HG02943 (cell line): Measurements from ENCODE around the gene MAPKAP1.

Experiments
- ATAC-seq: cut with Tn5 transposase; IDR thresholded peaks from one replicate; pipeline ENCODE4 v1.9.1; 2021; ENCODE audit warnings: mild to moderate bottlenecking, low read depth, moderate library complexity; ENCODE audit not compliant: unreplicated experiment

The MAPKAP1 gene

GRCh38 chr9:125426926-125427325 is 280.1 kb downstream of the MAPKAP1 start:
- no peak for ATAC-seq

DNA sequence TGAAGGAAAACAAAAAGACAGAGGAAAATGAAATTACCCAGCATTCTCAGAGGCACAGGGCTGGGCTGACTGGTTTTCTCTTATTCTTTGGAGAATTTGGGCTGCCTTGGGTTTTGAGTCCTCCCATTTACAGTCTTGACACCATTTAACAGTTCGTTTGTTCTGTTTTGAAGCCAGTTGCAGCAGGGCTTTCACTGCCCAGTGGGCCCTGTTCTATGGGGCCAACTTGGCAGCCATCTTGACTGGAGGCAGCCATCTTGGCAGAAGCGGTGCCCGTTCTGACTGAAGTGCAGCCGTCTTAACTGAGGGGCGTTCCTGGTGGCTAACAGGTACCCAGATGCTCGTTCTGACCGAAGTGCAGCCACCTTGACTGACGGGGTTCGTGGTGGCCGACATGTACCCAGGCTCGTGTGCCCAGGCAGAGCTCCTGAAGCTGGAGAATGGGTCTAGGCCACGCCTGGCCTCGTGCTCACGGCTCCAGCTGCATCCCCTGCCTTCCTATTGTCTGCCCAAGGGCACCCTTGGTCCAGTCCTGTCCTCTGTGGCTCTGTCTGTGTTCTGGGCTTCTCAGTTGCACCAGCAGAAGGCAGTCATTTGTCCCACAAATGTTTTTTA is 281.0 kb downstream of the MAPKAP1 start:
- no peak for ATAC-seq

DNA sequence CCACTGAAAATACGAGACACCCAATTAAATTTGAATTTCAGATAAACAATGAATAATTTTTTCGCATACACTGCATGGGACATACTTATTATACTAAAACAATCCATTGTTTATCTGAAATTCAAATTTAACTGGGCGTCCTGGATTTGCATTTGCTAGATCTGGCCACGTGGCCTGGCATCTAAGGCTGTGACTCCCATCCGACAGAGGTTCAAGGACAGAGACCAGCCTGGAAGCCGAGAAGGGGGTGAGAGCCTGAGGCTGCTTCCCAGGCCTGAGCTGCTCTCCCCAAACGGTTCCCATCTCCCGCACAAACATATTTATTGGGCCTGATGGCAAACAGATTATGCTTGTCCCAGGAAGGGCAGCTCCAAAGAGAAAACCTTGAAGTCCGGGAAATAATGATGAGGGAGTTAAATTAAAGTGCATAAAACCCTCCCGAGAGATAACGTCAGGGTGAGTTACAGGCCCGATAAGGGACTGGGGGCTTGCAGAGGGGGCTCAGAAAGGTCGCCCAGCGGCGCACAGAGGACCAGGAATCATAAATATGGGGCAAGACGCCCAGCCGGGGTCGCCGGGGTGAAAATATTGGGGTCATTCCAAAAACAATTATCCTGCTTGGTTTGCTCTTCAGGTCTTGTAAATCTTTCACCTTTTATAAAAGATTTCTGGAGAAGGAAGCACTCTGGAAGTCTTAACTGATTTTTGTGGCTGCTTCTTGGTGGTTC is 281.7 kb downstream of the MAPKAP1 start:
- no peak for ATAC-seq

- ATAC-seq = no peak
Measured at GRCh38 chr9:125423964-125424363, 283.0 kb downstream of the MAPKAP1 start.

DNA sequence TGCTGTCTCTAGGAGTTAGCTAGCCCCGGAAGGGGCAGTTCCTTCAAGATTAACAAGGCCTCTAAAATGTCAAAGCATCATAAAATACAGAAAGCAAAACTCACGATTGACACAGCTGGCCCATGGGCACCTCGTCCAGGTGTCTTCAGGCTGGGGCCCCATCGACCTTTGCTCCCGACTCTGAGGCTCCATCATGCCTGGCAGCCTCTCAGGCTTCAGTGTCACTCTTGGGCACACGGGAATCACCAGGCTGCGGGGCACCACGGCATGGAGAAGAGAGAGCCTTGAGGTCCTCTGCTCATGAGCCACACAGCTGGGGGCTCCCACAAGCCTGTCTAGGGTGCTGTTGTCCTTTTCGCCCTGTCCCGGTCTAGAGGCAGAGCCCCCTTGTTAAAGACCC is 284.2 kb downstream of the MAPKAP1 start:
- no peak for ATAC-seq

DNA sequence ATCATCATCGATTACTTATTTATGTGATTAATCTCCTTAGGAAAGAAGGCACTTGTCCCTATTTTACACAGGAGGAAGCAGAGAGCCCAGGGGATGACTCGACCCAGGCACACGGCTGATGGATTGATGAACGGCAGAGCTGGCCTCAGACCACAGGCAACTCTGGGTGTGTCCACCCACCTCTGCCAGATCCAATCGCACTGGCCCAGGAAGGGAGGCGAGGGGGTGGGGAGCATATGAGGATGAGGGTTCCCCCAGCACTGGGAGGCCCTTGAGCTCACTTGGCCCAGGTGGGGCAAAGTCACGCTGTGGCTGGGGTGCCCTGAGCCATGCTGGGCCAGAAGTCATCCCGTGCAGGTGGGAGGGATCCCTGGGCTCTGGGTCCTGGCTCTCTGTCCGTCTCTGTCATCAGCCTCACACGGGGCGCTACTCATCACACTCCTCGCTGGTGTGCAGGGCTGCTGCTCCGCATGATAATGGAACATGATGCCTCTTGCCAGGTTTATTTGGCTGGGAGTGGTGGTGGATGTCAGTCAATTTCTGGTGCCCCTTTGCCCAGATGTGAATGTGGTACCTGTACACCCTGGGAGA is 285.3 kb downstream of the MAPKAP1 start:
- no peak for ATAC-seq

DNA sequence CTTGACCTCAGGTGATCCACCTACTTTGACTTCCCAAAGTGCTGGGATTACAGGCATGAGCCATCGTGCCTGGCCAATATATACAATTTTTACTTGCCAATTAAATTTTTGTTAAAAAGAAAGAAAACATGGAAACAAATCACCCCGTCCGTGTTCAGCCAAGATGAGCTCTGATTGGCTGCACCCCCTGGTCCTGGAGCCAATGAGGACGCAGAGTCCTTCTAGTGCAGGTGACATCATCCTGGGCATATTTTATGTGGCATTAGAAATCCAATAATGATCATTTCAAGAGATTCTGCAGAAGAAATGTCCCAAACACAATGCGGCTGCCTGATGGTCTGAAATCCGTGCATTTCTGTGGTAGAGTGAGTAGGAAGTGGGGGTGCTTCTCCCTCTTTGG is 285.8 kb downstream of the MAPKAP1 start:
- no peak for ATAC-seq

GRCh38 chr9:125418404-125418803 is 288.6 kb downstream of the MAPKAP1 start:
- no peak for ATAC-seq

GRCh38 chr9:125416517-125416916 is 290.5 kb downstream of the MAPKAP1 start:
- ATAC-seq = no peak

GRCh38 chr9:125415583-125416460 is 291.2 kb downstream of the MAPKAP1 start:
- ATAC-seq = no peak

GRCh38 chr9:125413579-125413978 is 293.4 kb downstream of the MAPKAP1 start:
- no peak for ATAC-seq

DNA sequence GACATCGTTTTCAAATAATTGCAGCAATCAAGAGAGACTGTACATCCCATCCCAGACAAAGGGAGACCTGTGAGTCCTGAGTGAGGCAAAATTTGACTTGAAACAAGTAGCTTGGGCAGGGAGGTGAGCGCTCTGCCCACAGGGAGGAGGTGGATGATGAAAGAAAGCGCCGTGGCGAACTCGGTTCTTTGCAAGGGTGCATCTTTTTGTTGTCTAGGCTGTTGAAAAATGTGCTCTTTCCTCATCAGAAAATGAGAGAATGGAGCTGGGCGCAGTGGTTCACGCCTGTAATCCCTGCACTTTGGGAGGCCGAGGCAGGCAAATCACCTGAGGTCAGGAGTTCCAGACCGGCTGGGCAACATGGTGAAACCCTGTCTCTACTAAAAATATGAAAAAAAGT is 294.8 kb downstream of the MAPKAP1 start:
- ATAC-seq = no peak

DNA sequence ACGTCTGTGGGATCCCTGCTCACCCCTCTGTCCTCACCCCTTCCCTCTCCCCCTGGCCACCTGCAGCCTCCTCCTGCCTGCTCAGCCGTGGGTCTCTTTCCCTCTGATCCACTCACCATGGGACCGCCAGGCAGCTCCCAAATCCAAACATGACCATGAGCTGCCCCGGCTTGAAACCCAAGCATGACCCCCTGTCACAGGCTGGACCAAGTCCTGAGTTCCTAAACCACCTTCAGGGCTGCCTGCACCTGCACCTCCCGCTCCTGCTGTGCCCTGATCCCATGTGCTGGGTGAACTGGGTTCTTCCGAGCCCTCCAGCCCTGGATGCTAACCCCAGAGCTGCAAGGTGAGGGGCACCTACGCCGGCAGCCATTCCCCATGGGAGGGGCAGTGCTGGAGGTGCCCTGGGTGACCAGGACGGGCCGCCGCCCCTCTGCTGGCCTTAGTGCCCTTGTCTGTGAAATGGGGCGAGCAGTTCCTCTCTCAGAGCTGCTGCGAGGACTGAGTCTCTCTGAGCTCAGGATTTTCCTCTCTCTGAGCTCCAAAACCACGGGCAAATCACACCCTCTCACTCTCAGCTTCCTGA is 295.7 kb downstream of the MAPKAP1 start:
- no peak for ATAC-seq

GRCh38 chr9:125410522-125410894 is 296.5 kb downstream of the MAPKAP1 start:
- ATAC-seq = no peak

- no peak for ATAC-seq
Measured at GRCh38 chr9:125409637-125410521, 297.1 kb downstream of the MAPKAP1 start.

DNA sequence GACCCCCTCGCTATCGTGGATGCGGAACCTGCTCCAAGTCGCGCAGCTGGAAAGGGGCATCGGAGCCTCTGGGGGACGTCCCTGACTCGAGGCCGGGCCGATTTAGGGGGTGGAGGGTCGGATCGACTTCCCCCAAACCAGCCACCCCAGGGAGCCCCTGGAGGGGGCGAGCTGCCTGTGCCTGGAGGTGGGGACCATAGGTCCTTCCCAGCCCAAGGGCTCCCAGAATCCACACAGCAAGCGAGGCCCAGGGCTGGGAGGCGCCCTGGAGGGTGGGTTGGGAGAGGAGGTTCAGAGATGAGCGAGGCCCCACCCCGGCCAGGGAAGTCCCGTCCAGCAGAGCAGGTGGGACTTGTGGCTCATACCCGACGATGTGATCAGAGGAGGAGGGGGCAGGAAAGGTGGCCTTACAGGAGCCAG is 297.8 kb downstream of the MAPKAP1 start:
- ATAC-seq = no peak

DNA sequence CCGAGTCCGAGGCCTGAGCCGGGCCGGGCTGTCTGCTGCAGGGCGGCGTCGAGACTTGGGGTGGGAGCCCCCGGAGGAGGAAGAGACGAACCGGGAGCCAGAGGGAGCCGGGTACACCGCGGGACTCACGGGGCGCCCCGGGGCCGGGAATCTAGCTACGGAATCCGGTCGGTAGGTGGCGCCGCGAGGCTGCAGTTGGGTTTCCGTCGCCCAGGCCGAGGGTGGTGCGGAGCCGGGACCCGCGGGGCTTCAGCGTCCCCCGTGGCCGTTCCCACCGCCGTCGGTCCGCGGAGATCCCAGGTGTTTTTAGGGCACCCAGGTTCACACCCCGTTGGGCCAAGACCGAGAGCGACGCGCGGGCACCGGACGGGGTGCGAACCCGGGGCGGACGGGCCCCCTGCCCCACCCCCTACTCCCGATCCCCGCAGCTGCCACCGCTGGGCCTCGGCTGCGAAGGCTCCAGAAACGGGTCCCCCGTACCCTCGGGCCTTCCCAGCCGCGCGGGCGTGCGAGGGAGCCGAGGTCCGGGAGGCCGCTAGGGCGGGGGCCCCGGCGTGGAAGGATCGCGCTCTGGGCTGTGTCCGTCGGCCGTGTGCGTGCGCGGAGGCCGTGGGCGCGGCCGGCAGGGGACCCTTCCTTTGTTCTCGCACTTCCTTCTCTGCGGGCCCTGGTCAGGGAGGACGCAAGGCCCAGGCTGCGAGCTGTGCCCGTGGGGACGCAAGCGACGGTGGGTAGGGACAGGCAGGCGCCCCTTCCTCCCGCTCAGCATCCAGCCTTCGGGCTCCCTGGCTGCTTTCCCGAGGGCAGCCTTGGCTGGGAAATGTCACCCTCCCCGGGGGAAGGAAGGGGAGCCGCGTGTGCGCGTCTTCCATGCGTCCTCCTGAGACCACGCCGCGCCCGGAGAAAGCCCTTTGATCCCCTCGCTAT is 298.8 kb downstream of the MAPKAP1 start:
- ATAC-seq = no peak

GRCh38 chr9:125407432-125407973 is 299.5 kb downstream of the MAPKAP1 start:
- ATAC-seq = no peak

- no peak for ATAC-seq
Measured at GRCh38 chr9:125406810-125407087, 300.3 kb downstream of the MAPKAP1 start.
